ENCODE results near the gene GNPTG.
A peak's percentile ranks its signal among the peaks of the same experiment; 100 is the strongest.

Gene GNPTG

GRCh38 chr16:1351582-1352362, at the start of gene GNPTG, which contains the start of gene TSR3:
Gene GNPTG, plus strand, starts transcription at chr16:1351931. Its CDS starts 35 bp downstream, at chr16:1351966.
Gene TSR3, minus strand, starts transcription at chr16:1351878. Its CDS starts 74 bp downstream, at chr16:1351804.
- Mint-ChIP-seq H3K4me3 (peak within 1 kb of the TSS; percentile 90), H3K36me3 (ENCODE audit: low read depth) (peaks cover 12% of the 10 kb centered on the region), H3K4me1 (ENCODE audit: low read depth) (peaks cover 41% of the 10 kb centered on the region), H3K27me3 (no peaks in the 10 kb centered on the region), H3K9me3 (no peaks in the 10 kb centered on the region), H3K27ac (peak within 1 kb of the TSS; percentile 81)

GRCh38 chr16:1305823-1306222, 45.9 kb upstream of the GNPTG start:
- peaks cover 9% of the 10 kb centered on the region for H3K36me3 Mint-ChIP-seq (ENCODE audit: low read depth)
- H3K4me1 Mint-ChIP-seq (ENCODE audit: low read depth), result peaks cover 46% of the 10 kb centered on the region
- H3K9me3 Mint-ChIP-seq, result no peaks in the 10 kb centered on the region
- H3K27ac Mint-ChIP-seq, result peak overlapping the region; percentile 88
- H3K27me3 Mint-ChIP-seq, result no peaks in the 10 kb centered on the region
- no peak overlapping the region for H3K4me3 Mint-ChIP-seq

GRCh38 chr16:1306334-1306733, 45.4 kb upstream of the GNPTG start:
- Mint-ChIP-seq H3K4me3 (no peak overlapping the region), H3K27me3 (no peaks in the 10 kb centered on the region), H3K27ac (peak overlapping the region; percentile 85), H3K9me3 (no peaks in the 10 kb centered on the region), H3K36me3 (ENCODE audit: low read depth) (peaks cover 13% of the 10 kb centered on the region), H3K4me1 (ENCODE audit: low read depth) (peaks cover 51% of the 10 kb centered on the region)

DNA sequence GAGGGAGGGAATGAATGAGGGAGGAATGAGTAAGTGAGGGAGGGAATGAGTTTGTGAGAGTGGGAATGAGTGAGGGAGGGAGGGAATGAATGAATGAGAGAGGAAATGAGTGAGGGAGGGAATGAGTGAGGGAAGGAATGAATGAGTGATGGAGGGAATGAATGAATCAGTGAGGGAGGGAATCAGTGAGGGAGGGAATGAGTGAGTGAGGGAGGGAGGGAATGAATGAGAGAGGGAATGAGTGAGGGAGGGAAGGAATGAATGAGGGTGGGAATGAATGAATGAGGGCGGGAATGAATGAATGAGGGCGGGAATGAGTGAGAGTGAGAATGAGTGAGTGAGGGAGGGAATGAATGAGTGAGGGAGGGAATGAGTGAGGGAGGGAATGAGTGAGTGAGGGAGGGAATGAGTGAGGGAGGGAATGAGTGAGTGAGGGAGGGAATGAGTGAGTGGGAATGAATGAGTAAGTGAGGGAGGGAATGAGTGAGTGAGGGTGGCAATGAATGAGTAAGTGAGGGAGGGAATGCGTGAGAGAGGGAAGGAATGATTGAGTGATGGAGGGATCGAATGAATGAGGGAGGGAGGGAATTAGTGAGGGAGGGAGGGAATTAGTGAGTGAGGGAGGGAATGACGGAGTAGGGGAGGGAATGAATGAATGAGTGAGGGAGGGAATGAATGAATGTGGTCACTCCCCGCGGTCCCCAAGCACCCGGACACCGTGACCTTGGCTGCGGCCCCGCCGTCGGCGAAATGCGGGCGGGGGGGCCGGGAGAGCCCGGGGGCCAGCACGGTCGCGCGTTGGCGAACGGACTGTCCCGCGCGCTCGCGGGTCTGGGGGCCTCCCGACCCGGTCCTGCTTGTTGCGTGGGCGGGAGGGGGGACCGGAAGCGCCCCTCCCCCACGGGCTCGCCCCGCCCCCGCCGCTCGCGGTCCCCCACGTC, 43.4 kb upstream of the GNPTG start:
- H3K9me3 Mint-ChIP-seq, result no peaks in the 10 kb centered on the region
- peaks cover 13% of the 10 kb centered on the region for H3K36me3 Mint-ChIP-seq (ENCODE audit: low read depth)
- H3K4me3 Mint-ChIP-seq, result peak overlapping the region; percentile 86
- peaks cover 63% of the 10 kb centered on the region for H3K4me1 Mint-ChIP-seq (ENCODE audit: low read depth)
- peak overlapping the region; percentile 99 for H3K27ac Mint-ChIP-seq
- H3K27me3 Mint-ChIP-seq, result no peaks in the 10 kb centered on the region

DNA sequence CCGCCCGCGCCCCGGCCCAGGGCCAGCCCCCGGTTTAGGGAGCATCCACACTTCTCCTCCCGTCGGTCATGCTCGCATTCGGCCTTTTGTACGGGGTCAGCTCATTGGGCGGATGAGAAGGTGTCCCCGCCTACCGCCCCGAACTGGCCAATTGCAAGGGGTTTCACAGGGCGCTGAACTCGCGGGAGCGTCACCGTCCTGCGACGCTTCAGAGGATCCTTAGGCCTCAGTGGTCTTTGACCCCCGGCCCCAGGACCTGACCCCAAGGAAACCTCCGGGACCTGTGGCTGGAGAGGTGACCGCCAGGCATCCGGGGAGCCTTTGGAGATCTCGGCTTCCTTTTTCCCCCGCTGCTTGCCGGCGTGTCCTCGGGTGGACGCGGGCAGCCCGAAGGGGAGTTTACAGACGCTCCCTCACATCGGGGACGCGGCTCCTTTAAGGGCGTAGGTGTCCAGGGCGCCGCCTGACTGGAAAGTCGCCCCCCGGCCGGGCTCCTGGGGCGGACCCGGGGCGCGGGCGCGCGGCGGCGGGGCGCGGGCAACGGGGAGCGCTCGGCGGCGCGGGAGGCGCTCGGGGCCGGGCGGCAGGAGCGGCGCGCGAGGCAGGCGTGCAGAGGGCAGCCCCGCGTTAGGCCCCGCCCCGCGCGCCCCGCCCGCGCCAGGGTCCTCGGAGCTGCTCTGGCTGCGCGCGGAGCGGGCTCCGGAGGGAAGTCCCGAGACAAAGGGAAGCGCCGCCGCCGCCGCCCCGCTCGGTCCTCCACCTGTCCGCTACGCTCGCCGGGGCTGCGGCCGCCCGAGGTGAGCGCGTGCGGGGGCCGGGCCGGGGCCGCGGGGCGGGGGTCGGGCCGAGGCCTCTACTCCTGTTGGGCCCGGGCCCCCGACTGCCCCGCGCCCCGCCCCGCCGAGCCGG, 42.5 kb upstream of the GNPTG start, which contains the start of gene UBE2I:
Gene UBE2I, plus strand, starts transcription at position 660 of the 909 bp plus-strand sequence. CDS start 4,395 bp downstream, outside the sequence.
- Mint-ChIP-seq H3K27ac (peak within 1 kb of the TSS; percentile 99), H3K4me3 (peak within 1 kb of the TSS; percentile 99), H3K27me3 (no peaks in the 10 kb centered on the region), H3K4me1 (ENCODE audit: low read depth) (peaks cover 54% of the 10 kb centered on the region), H3K36me3 (ENCODE audit: low read depth) (peaks cover 17% of the 10 kb centered on the region), H3K9me3 (no peaks in the 10 kb centered on the region)

- H3K4me1 Mint-ChIP-seq (ENCODE audit: low read depth), result peaks cover 44% of the 10 kb centered on the region
- H3K27me3 Mint-ChIP-seq, result no peaks in the 10 kb centered on the region
- peak overlapping the region; percentile 98 for H3K27ac Mint-ChIP-seq
- H3K9me3 Mint-ChIP-seq, result no peaks in the 10 kb centered on the region
- peak overlapping the region; percentile 99 for H3K4me3 Mint-ChIP-seq
- peaks cover 21% of the 10 kb centered on the region for H3K36me3 Mint-ChIP-seq (ENCODE audit: low read depth)
Measured at GRCh38 chr16:1309888-1310831, 41.6 kb upstream of the GNPTG start.

DNA sequence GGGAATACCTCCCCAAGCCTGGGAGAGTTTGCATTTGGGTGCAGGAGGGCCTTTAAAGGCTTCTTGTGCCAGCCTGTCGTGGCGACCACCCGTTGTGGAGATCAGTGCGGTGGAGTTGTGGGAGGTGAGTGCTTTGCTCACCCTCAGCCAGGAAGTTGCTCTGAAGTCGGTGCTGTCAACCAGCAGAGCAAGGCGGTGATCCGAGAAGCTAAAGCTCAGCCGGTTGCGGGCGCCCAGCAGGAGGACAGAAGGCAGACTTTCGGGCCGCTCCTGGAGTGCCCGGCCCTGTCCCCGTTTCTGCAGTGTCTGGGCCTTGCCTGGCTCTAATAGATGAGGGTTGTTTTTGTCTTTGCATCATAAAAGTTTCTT, 40.9 kb upstream of the GNPTG start:
- peaks cover 39% of the 10 kb centered on the region for H3K4me1 Mint-ChIP-seq (ENCODE audit: low read depth)
- H3K9me3 Mint-ChIP-seq, result no peaks in the 10 kb centered on the region
- H3K27me3 Mint-ChIP-seq, result no peaks in the 10 kb centered on the region
- peaks cover 25% of the 10 kb centered on the region for H3K36me3 Mint-ChIP-seq (ENCODE audit: low read depth)
- H3K27ac Mint-ChIP-seq, result peak overlapping the region; percentile 98
- peak overlapping the region; percentile 99 for H3K4me3 Mint-ChIP-seq

- H3K36me3 Mint-ChIP-seq (ENCODE audit: low read depth), result peaks cover 30% of the 10 kb centered on the region
- peak overlapping the region; percentile 99 for H3K4me3 Mint-ChIP-seq
- H3K27me3 Mint-ChIP-seq, result no peaks in the 10 kb centered on the region
- H3K9me3 Mint-ChIP-seq, result no peaks in the 10 kb centered on the region
- H3K4me1 Mint-ChIP-seq (ENCODE audit: low read depth), result peaks cover 34% of the 10 kb centered on the region
- H3K27ac Mint-ChIP-seq, result peak overlapping the region; percentile 98
Measured at GRCh38 chr16:1311212-1311737, 40.5 kb upstream of the GNPTG start.

DNA sequence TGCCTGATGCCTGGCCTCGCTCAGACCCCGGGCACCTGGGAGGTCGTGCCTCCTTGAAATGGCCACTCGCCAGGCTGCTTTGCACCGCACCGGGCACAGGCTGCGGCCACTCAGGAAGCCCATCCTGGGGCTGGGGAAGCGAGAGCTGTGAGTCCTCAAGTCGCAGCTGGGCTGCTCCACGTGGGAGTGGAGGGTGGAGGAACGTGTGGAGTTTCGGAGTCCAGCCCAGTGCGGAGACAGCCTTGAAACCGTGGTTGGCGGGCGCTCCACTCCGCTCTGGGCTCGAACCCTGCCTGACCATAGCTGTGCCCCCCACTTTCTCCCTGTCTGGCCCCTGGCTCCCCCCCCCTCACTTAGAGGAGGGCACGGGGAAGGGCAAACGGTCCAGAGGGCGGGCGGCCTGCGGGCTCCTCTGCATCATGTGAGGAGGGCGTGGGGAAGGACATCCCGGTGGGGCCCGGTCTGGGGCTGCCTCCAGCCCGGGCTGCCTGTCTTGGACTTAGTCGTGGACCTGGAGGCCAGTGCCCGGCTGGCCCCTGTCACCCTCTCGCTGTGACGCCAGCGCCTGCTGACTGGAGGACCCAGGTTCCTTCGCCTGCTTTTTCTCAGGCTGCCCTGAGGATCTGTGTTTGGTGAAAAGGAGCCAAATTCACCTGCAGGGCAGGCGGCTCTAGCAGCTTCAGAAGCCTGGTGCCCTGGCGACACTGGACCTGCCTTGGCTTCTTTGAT, 39.8 kb upstream of the GNPTG start:
- Mint-ChIP-seq H3K4me3 (peak overlapping the region; percentile 99), H3K9me3 (no peaks in the 10 kb centered on the region), H3K4me1 (ENCODE audit: low read depth) (peaks cover 31% of the 10 kb centered on the region), H3K27ac (peak overlapping the region; percentile 67), H3K36me3 (ENCODE audit: low read depth) (peaks cover 35% of the 10 kb centered on the region), H3K27me3 (no peaks in the 10 kb centered on the region)

DNA sequence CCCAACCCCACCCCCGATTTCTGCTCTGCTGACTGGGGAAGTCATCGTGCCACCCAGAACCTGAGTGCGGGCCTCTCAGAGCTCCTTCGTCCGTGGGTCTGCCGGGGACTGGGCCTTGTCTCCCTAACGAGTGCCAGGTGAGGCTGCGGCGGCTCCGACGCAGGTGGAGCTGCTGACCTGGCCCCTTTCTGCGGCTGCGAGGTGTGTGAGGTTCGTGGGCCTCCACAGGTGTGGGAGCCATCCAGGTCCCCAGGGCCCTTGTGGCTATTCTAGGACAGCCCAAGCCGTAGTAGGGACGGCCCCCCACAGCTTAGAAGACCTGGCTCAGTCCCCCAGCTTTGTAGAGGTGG, 39.3 kb upstream of the GNPTG start:
- H3K9me3 Mint-ChIP-seq, result no peaks in the 10 kb centered on the region
- peak overlapping the region; percentile 99 for H3K4me3 Mint-ChIP-seq
- H3K4me1 Mint-ChIP-seq (ENCODE audit: low read depth), result peaks cover 31% of the 10 kb centered on the region
- no peaks in the 10 kb centered on the region for H3K27me3 Mint-ChIP-seq
- H3K36me3 Mint-ChIP-seq (ENCODE audit: low read depth), result peaks cover 41% of the 10 kb centered on the region
- peak overlapping the region; percentile 67 for H3K27ac Mint-ChIP-seq

DNA sequence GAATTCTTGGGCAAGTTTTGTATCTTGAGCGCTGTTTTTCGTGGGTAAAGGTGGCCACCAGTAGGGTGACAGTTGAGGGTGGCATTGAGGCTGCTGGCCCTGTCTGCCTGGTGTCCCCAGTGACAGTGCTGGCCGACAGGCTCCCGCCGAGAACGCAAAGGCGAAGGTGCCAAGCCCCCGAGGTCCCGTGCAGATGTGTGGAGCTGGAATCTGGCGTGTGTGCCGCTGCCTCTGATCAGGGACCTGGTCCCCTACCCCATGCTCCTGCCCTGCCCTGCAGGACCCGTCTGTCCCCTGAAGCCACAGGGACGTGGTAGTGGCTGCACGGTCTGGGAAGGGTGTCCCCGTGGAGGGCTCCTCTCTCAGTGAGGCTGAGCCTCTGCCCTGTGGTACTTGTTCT, 38.8 kb upstream of the GNPTG start:
- Mint-ChIP-seq H3K9me3 (no peaks in the 10 kb centered on the region), H3K4me3 (peak overlapping the region; percentile 47), H3K27ac (peak overlapping the region; percentile 67), H3K36me3 (ENCODE audit: low read depth) (peaks cover 45% of the 10 kb centered on the region), H3K27me3 (no peaks in the 10 kb centered on the region), H3K4me1 (ENCODE audit: low read depth) (peaks cover 31% of the 10 kb centered on the region)

DNA sequence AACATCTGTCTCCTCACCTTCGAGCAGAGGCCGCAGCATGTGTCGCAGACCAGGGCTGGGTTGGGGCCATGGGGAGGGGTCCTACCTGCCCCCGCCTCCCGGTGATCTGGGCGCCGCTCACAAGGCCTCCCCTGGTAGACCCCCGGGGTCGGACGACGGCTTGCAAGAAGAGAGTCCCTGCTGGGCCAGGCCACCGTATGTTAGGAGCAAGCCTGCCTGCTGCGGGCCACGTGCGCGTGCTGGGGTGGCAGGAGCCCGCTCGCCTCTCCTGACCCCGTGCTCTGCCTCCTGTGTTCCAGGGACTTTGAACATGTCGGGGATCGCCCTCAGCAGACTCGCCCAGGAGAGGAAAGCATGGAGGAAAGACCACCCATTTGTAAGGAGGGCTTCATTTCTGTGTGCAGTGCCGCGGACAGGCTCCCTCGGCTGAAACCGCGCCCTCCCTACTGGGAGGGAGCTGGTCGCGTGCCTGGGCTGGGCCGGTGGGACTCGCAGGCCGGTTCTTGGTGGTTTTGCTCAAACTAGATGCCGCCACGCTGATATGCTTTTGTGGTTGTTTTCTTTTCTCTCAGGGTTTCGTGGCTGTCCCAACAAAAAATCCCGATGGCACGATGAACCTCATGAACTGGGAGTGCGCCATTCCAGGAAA, 37.9 kb upstream of the GNPTG start:
- Mint-ChIP-seq H3K27me3 (no peaks in the 10 kb centered on the region), H3K4me1 (ENCODE audit: low read depth) (peaks cover 31% of the 10 kb centered on the region), H3K9me3 (no peaks in the 10 kb centered on the region), H3K36me3 (ENCODE audit: low read depth) (peaks cover 55% of the 10 kb centered on the region), H3K27ac (no peak overlapping the region), H3K4me3 (no peak overlapping the region)
